OCI-LY3 (cell line): ENCODE data around the gene RBCK1.

Experiments
- EZH2phosphoT487 ChIP-seq: fragments of 200-600 bp; shearing (Covaris generic); IDR thresholded peaks from 2 replicates; pipeline ENCODE4 v1.6.1; 2018; ENCODE audit warnings: antibody characterized with exemption, mixed run types, low read depth
- TF ChIP-seq, protein P1 (sequence below): fragments of 200-600, 300-600 bp; sonication (generic); IDR thresholded peaks from 2 replicates; pipeline ENCODE4 v1.5.1; 2014; ENCODE audit warnings: antibody characterized with exemption, low read length, low read depth

DNA sequence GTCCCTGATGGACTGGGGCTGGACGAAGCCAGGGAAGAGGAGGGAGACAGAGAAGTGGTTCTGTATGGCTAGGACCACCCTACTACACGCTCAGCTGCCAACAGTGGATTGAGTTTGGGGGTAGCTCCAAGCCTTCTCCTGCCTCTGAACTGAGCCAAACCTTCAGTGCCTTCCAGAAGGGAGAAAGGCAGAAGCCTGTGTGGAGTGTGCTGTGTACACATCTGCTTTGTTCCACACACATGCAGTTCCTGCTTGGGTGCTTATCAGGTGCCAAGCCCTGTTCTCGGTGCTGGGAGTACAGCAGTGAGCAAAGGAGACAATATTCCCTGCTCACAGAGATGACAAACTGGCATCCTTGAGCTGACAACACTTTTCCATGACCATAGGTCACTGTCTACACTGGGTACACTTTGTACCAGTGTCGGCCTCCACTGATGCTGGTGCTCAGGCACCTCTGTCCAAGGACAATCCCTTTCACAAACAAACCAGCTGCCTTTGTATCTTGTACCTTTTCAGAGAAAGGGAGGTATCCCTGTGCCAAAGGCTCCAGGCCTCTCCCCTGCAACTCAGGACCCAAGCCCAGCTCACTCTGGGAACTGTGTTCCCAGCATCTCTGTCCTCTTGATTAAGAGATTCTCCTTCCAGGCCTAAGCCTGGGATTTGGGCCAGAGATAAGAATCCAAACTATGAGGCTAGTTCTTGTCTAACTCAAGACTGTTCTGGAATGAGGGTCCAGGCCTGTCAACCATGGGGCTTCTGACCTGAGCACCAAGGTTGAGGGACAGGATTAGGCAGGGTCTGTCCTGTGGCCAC is 11.3 kb upstream of the RBCK1 start:
- TF ChIP-seq, protein P1, sequence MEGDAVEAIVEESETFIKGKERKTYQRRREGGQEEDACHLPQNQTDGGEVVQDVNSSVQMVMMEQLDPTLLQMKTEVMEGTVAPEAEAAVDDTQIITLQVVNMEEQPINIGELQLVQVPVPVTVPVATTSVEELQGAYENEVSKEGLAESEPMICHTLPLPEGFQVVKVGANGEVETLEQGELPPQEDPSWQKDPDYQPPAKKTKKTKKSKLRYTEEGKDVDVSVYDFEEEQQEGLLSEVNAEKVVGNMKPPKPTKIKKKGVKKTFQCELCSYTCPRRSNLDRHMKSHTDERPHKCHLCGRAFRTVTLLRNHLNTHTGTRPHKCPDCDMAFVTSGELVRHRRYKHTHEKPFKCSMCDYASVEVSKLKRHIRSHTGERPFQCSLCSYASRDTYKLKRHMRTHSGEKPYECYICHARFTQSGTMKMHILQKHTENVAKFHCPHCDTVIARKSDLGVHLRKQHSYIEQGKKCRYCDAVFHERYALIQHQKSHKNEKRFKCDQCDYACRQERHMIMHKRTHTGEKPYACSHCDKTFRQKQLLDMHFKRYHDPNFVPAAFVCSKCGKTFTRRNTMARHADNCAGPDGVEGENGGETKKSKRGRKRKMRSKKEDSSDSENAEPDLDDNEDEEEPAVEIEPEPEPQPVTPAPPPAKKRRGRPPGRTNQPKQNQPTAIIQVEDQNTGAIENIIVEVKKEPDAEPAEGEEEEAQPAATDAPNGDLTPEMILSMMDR, result no peak
- no peak for TF ChIP-seq EZH2phosphoT487
